Testis (tissue), 5 donors: ENCODE data around the gene AMBRA1. TPM values are rescaled to one million over a fixed set of nuclear protein-coding genes. Genes with fewer than 3 reads are reported as not detected.

Source experiments
- DNase-seq: peaks from one replicate; pipeline ENCODE4 v3.0.0-alpha.2; 2019
- H3K27ac ChIP-seq, 2 donors: fragments of 200-600 bp; sonication (generic); one replicate each; pipeline ENCODE4 v1.5.1; 2019
- H3K27me3 ChIP-seq: fragments of 200-600 bp; sonication (generic); one replicate; pipeline ENCODE4 v1.5.1; 2019
- H3K36me3 ChIP-seq: fragments of 200-600 bp; sonication (generic); one replicate; pipeline ENCODE4 v1.5.1; 2017; ENCODE audit warnings: low read depth; ENCODE audit errors: missing control alignments
- H3K4me1 ChIP-seq: fragments of 200-600 bp; sonication (generic); one replicate; pipeline ENCODE4 v1.5.1; 2019
- H3K4me3 ChIP-seq, 2 donors: fragments of 200-600 bp; sonication (generic); one replicate each; pipeline ENCODE4 v1.5.1; 2017 to 2019
- H3K9me3 ChIP-seq: fragments of 200-600 bp; sonication (generic); one replicate; pipeline ENCODE4 v1.5.1; 2017
- POLR2A ChIP-seq: fragments of 450-650 bp; IDR thresholded peaks from one replicate; pipeline ENCODE4 v1.6.1; 2017; ENCODE audit warnings: antibody characterized with exemption, mild to moderate bottlenecking, moderate library complexity
- WGBS, 2 donors: methylation state at CpG; one replicate each; pipeline ENCODE4 v1.1.5; 2018; 5-methylcytosine and 5-hydroxymethylcytosine counted together
- intact Hi-C: fragments of 100-400 bp; cut with DNase I; formaldehyde crosslinking; loops from one replicate; pipeline ENCODE4 v1.15.1; 2023; ENCODE audit warnings: low total_unique reads
- long read RNA-seq, 2 donors: transcript quantifications; one replicate each; lab custom pipeline, GENCODE V29; 2026
- polyA plus RNA-seq: library from polyadenylated mRNA; stranded (reverse); fragments of 350-450 nt; fragmentation: Illumina TruSeq; extraction: RNeasy Lipid Tissue Mini Kit (QIAGEN cat#74804); gene quantifications from one replicate; pipeline ENCODE4 v1.2.3, GENCODE V29; 2014; ENCODE audit warnings: low read depth, low replicate concordance; ENCODE audit not compliant: insufficient read depth
- total RNA-seq, 2 donors: library from RNA; depleted of rRNA; stranded (reverse); fragments of >200 nt; gene quantifications; one replicate each; pipeline ENCODE4 v1.2.3, GENCODE V29; 2016
- TF ChIP-seq, protein P1 (sequence below), 3 experiments: fragments of 450-650 bp in 2 of 3; fragments of 200-600 bp in 1 of 3; sonication (generic) in 1 of 3; IDR thresholded peaks; one replicate each; pipeline ENCODE4 v1.5.1; 2016 to 2019; ENCODE audit warnings: antibody characterized with exemption in 3 of 3, mild to moderate bottlenecking in 2 of 3, moderate library complexity in 1 of 3

Gene AMBRA1, protein sequence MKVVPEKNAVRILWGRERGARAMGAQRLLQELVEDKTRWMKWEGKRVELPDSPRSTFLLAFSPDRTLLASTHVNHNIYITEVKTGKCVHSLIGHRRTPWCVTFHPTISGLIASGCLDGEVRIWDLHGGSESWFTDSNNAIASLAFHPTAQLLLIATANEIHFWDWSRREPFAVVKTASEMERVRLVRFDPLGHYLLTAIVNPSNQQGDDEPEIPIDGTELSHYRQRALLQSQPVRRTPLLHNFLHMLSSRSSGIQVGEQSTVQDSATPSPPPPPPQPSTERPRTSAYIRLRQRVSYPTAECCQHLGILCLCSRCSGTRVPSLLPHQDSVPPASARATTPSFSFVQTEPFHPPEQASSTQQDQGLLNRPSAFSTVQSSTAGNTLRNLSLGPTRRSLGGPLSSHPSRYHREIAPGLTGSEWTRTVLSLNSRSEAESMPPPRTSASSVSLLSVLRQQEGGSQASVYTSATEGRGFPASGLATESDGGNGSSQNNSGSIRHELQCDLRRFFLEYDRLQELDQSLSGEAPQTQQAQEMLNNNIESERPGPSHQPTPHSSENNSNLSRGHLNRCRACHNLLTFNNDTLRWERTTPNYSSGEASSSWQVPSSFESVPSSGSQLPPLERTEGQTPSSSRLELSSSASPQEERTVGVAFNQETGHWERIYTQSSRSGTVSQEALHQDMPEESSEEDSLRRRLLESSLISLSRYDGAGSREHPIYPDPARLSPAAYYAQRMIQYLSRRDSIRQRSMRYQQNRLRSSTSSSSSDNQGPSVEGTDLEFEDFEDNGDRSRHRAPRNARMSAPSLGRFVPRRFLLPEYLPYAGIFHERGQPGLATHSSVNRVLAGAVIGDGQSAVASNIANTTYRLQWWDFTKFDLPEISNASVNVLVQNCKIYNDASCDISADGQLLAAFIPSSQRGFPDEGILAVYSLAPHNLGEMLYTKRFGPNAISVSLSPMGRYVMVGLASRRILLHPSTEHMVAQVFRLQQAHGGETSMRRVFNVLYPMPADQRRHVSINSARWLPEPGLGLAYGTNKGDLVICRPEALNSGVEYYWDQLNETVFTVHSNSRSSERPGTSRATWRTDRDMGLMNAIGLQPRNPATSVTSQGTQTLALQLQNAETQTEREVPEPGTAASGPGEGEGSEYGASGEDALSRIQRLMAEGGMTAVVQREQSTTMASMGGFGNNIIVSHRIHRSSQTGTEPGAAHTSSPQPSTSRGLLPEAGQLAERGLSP (N-terminal part only)
- total RNA-seq (10 to 100 TPM; 55.6 to 68.3 TPM), polyA plus RNA-seq (28.0 TPM)
- long read RNA-seq, donor 1, partial matches to known transcripts, result 5 of 6 reads
- long read RNA-seq, donor 1, other reads (novel, unspliced or antisense), result 0 of 6 reads
- long read RNA-seq, donor 2, full-length matches to known transcripts, result 2 of 7 reads
- long read RNA-seq, donor 2, partial matches to known transcripts, result 5 of 7 reads
- long read RNA-seq, donor 2, other reads (novel, unspliced or antisense), result 0 of 7 reads

DNA sequence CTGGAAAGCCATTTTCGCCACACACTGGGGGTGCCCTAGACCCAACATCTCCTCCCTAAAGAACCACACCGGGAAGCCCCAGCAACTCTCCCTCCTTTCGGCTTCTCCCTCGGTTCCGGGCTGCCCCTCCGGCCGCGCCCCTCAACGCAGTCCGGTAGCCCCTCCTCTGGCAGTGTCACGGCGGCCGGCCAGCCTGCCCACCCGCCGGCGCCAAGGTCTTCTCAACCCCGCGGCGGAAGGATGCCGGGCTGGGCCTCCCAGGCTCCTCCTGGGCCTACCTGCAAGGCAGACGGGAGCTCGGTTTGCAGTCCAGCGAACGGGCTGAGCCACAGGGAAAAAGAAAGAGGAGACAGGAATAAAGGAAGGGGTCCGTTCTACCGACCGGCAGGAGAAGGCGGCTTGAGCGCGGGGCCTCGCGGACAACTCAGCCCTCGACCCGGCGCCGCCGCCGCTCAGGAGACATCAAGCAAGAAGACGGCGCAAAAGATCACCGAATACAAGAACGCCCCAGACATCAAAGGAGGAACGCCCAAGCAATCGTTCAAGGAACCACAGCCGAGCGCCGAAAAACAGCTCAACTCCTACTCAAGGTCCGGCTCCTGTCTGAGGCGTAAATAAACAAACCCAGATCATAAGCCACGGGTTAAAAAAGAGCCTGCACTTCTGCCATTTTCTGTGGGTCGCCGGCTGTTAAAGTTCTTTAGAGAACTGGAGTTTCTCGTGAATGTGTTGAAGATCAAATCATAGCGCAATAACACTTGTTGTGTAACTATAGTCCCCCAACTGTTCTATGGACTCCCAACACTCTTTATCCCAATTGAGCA is at the start of gene AMBRA1:
TSS of gene AMBRA1 (minus strand) at position 474 of the 824 bp plus-strand sequence. CDS start 45,643 bp downstream, outside the sequence.
- WGBS, 2 donors, result 1% methylated on average over 30 to 53 of the region's 54 CpGs
- Histone ChIP-seq H3K36me3 (no peaks in the 10 kb centered on the region), H3K27ac (peak within 1 kb of the TSS; percentile 77 to 80), H3K4me3 (peak within 1 kb of the TSS; percentile 85 to 94), H3K4me1 (peaks cover 22% of the 10 kb centered on the region), H3K27me3 (no peaks in the 10 kb centered on the region), H3K9me3 (no peaks in the 10 kb centered on the region)
- TF ChIP-seq POLR2A, result no peak
- TF ChIP-seq, protein P1, sequence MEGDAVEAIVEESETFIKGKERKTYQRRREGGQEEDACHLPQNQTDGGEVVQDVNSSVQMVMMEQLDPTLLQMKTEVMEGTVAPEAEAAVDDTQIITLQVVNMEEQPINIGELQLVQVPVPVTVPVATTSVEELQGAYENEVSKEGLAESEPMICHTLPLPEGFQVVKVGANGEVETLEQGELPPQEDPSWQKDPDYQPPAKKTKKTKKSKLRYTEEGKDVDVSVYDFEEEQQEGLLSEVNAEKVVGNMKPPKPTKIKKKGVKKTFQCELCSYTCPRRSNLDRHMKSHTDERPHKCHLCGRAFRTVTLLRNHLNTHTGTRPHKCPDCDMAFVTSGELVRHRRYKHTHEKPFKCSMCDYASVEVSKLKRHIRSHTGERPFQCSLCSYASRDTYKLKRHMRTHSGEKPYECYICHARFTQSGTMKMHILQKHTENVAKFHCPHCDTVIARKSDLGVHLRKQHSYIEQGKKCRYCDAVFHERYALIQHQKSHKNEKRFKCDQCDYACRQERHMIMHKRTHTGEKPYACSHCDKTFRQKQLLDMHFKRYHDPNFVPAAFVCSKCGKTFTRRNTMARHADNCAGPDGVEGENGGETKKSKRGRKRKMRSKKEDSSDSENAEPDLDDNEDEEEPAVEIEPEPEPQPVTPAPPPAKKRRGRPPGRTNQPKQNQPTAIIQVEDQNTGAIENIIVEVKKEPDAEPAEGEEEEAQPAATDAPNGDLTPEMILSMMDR (IDR thresholded peaks at IDR 0.05), result no peak
- intact Hi-C loops, result no loop called here
- DNase-seq, result peak; percentile 97

DNA sequence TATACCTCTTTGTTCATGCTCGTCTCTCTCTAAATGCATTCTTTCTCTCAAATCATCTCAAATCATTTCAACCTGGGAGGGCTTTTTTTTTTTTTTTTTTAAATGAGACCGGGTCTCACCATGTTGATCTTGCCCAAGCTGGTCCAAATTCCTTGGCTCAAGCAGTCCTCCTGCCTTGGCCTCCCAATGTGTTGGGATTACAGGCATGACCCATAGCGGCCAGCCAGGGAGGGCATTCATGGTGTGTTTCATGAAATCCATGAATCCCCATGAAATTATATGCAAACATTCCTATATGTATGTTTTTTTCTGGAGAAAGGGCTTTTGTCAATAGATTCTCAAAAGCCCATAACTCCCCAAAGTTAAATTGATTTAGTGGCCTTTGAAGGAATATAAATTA is 49.7 kb upstream of the AMBRA1 start:
- no peaks in the 10 kb centered on the region for H3K9me3 ChIP-seq
- H3K27ac ChIP-seq, result no peak overlapping the region
- peaks cover 8% of the 10 kb centered on the region for H3K4me1 ChIP-seq
- H3K36me3 ChIP-seq, result no peaks in the 10 kb centered on the region
- intact Hi-C loops, result no loop called here
- no peaks in the 10 kb centered on the region for H3K27me3 ChIP-seq
- WGBS, 2 donors, result 82 to 93% methylated on average over 3 of the region's 3 CpGs
- no peak for TF ChIP-seq POLR2A
- TF ChIP-seq, protein P1 (IDR thresholded peaks at IDR 0.05), result no peak
- no peak for DNase-seq
- H3K4me3 ChIP-seq, result no peak overlapping the region

DNA sequence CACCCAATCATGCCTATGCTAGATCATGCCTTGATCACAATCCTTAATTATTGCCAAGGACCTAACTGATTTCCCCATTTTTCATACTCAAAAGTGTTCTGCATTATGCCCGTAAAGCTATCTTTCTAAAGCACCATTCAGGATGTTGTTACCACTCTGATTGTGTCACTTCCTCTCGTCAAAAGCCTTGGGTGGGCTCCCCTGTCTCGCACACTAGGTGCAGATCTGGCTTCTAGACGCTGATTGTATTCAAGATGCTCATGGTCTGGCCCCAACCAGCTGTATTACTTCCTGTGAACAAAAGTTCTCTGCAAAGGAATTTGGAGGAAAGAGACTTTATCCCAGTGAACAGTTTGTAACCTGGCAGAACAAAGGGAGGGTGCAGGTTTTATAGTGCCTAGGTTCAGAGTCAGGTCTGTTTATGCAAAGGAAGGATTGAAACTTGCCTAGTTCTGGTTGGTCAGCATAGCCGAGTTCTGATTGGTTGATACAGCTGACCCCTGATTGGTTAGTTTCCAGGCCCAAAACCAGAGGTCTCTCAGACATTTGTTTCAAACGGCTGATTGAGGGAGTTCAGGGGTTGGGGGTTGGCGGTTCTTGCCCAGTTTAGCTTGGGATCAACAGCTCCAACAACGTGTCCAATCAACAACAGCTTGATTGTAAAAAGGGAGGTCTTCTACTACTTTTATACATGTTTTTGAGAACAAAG is 49.0 kb upstream of the AMBRA1 start:
- Histone ChIP-seq H3K27ac (no peak overlapping the region), H3K36me3 (no peaks in the 10 kb centered on the region)
- 65 to 81% methylated on average over 8 of the region's 8 CpGs for WGBS, 2 donors

More for the DNA sequence above, 49.0 kb upstream of the AMBRA1 start:
- peak; percentile 44 for DNase-seq
- Histone ChIP-seq H3K4me1 (peaks cover under 1% of the 10 kb centered on the region), H3K27me3 (no peaks in the 10 kb centered on the region), H3K9me3 (no peaks in the 10 kb centered on the region), H3K4me3 (no peak overlapping the region)
- TF ChIP-seq, protein P1 (IDR thresholded peaks at IDR 0.05), result no peak
- TF ChIP-seq POLR2A, result no peak
- intact Hi-C loops, result no loop called here
